Measurements from ENCODE around the gene DHX38.

- TF ChIP-seq CTCF (IDR thresholded peaks at IDR 0.05) (no peak), POLR2A (IDR thresholded peaks at IDR 0.05) (no peak), POLR2AphosphoS5 (IDR thresholded peaks at IDR 0.05) (no peak)
These were observed 7.5 kb downstream of the DHX38 start for GRCh38 chr16:72101195-72101594.

Measured in breast epithelium (tissue), 3 donors.